GM15510 (cell line): ENCODE results near the gene KCTD18.

Experiments used
- POLR2A ChIP-seq: IDR thresholded peaks from 3 replicates; pipeline ENCODE4 v1.6.1; 2011; ENCODE audit warnings: borderline replicate concordance; ENCODE audit not compliant: insufficient read length; ENCODE audit errors: extremely low read depth

Gene KCTD18

DNA sequence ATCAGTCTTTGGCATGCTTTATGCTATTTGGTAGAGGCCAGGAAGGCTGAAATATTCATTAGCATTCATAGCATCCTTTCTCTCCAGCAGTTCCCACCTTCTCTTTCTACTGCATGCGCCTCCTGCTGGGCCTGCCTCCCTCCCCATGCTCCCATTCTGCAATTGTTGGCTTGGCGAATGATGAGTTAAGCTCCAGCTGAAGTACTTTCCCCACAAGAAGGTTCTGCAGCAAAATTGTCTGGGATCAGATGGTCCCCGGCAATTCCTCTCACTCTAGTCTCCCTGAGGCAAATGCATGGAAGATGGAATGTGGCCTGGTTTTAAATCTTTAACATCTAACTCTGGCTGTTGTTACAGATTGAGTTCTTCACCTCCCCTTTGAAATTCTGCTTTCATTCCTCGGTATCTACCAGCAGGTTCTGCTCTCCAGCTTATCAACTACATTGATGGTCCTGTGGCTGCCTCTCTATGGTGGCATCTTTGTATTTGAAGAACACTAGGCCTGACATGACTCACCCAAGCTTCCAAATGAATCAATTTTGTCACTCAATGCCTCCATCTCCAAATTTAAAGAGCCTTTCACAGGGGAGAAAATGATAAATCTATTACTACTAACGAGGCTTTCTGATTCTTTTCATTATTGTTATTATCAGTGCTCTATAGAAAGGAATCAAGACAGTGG is 55.9 kb downstream of the KCTD18 start:
- no peak for TF ChIP-seq POLR2A

DNA sequence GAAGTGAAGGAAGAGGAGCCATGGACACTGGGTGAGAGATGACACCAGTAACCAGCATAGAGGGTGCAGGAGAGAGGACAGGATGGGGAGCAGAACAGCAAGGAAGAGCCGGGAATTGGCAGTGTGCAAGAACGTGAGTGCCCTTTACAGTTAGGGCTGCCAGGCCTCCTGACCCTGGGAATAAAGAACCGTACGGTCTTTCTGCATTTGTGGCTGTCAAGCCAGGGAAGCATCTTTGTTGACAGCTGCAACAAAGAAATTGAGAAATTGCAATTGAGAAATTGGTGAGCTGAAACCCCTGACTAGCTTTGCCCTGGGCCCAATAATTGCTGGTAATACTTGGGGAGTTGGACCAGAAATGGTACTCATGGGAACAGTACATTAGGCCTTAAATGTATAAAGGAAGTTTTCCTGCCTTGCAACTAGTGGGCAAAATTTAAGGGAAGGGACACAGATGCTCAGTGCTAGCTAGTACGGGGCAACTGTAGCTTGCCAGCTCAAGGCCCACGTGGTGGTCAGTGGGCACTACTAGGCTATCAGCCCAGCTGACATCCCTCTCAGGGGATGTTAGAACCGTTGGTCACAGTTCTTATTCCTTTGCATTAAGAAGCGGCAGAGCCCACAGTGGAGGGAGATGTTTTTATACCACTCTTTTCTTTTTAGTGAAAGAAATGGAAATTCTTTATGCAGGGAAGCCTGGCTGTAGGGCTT is 56.6 kb downstream of the KCTD18 start:
- no peak for TF ChIP-seq POLR2A

DNA sequence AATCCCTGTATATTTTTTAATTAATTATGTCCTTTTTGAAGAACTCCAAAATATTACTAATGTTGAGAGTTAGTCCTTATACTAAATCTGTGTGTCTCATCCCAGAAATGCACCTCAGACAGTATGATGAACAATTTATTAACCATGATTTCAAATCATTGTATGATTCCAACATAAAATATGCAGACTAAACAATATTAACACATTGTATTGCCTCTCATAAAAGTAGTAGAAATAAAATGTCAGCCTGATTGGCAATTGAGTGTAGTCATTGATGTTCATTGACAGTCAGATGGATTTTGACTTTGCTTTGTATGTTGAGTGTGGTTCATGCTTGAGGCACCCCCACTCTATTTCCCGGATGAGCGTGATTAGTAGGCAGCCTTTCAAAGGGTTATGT is 57.5 kb downstream of the KCTD18 start:
- no peak for TF ChIP-seq POLR2A

DNA sequence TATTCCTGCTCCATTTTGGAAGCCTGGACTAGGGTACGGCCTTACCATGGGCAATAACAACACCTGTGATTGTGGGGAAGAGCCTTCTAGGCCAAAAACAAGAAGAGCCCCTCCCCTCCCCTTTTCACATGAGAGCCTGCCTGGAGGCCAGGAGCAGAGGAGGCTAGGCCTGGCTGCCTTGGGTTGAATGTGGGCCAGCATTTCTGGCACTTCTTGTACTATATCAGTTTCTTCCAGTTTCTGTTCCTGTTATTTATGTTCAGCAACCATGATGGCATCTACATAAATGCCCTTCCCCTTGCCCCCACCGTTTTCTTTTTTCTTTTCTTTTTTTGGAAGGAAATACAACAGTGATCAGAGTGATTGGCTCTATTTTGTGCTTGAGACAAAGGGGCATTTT is 58.4 kb downstream of the KCTD18 start:
- TF ChIP-seq POLR2A = no peak

DNA sequence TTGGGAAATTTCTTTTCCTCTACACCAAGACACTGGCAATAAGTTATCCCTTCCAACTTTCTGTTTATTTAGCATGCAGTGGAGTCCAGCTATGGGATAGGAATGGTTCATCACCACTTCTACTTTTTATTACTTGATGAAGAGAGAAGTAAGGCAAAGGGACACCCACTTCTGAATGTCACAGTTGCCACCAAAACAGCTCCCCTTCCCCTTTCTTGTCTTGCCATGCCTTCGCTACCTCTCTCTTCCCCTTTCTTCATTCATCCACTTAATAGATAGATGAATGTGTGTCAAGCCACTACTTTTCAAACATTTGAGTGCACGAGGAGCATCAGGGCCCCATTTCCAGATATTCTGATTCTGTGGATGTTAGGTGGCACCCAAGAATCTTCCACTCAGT is 59.6 kb downstream of the KCTD18 start:
- no peak for TF ChIP-seq POLR2A

DNA sequence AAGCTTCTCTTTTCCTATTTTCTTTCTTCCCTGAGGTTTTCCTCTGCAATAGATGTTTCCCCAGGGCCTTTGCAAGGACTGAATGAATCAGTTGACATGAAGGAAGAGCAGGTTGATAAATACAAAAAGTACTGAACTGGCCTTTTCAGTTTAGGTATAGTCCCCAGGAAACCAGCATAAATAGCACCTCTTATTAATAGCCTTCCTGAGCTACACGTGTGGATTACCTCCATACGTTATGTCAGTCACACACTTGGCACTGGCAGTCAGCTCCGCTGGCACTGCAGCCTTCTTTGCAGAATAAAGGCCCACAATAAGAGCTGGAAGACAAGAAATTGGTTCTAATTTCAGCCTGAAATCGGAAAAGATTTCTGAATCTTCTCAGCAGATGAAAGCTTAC is 60.7 kb downstream of the KCTD18 start:
- no peak for TF ChIP-seq POLR2A

DNA sequence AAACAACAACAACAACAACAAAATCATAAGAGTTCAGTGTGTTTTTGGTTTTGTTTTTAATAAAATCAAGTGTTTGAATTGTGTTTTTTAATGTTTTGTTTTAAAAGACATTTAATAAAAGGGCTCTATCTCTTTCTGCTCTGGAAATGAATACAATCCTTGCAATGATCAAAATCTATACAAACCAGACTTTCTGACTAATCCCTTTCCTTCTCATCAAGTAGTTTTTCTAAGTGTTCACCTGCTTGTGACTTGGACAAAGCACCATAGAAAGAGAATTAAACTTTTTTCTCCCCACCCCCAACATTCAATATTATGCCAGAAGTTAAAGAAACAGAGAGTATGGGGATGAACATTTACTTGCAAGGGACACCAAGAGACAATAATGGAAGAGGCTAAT is 61.4 kb downstream of the KCTD18 start:
- TF ChIP-seq POLR2A = no peak

DNA sequence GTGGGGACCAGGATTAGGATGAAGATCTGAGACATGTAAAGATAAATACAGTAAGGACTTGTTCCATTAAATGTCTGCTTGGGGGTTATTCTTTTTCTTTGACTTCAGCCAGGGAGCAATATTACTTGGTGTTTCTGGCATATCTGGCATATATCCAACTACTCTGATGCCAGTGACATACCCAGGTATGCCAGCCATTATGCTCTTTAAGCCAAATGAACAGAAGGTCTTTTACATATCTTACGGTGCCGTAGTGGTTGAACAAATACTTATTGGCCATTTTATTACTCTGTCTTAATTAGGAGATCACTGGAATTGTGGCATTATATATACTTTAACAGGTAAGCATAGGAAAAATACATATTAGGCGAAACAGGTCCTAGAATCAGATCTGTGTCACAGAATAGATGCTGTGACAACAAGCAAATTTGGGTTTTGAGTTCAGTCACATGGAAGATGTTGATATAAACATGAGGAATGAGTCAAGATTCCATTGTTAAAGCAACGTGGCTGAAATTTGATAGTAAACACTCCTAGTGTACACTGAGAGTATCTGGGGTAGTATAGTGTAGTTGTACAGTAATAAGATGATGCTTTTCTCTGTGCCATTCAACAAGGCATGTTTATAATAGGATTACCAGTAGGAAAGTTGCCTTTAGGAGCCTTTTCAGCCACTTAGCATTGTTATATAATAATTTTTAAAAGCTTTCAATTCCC is 62.6 kb downstream of the KCTD18 start:
- no peak for TF ChIP-seq POLR2A

DNA sequence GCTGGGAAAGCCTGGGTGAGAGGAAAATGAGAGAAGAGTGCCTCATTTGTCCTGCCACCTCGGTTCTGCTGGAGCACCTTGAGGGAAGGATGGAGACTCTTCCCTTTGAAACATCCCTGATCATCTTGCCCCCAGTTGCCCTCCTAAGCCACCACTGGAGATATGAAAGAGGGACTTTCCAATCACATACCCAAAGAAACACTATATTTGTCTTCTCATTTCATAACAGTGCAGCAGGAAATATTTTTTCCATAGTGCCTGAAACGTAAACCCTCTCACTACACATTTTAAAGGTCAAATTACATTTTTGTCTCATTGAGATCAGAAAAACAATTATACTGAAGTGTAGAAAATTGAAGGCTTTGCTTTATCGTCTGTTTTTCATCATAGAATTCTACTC is 63.3 kb downstream of the KCTD18 start:
- no peak for TF ChIP-seq POLR2A

DNA sequence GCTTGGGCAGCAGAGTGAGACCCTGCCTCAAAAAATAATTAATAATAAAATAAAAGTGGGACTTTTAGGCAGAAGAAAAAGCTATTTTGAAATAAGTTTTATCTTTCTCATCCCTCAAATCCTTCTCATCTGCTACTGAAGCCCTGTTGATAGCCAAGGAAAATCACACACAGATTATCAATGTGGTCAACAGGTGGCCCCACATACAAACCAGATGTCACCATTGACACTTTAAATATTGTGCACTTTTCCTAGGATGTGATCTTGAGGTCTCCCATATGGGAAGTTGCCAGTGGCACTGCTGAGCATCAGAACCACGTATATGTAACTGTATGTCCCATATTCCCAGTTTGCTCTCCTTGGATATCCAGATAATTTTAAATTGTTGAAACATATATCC is 64.6 kb downstream of the KCTD18 start:
- TF ChIP-seq POLR2A = no peak

DNA sequence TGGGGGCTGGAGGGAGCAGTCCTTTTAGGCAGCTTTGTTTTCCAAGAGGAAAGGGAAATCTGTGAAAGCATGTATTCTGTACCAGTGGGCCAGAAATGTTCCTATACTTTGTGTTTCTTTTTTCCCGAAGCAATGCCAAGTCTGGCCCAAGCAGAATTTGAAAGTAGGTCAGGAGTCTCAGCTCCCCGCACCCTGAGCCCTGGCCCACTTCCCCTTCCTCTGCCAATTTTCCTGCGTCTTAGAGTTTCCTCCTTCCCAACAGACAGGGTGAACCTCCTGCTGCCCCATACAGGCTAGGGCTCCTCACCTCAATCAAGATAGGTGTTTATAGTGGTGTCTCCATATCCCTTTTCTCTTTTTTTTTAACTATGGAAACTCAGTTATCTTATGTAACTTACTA is 65.3 kb downstream of the KCTD18 start:
- no peak for TF ChIP-seq POLR2A

DNA sequence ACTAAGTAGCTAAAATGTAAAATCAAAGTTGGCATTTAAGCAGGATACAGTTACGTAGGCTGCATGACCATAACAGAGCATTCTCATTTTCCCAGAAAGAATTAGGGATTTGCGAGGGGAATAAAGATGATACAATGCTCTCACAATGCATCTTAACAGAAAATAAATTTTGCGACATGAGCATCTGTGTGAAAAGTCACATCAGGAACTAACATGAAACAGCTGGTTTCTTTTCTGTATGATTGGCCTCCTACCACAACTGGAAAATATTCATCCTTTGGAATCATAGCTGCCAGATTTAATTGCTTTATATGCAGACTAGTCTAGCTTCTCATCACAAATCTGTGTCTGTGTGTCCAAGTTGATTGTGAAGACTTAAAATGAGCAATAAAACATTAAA is 66.0 kb downstream of the KCTD18 start:
- TF ChIP-seq POLR2A = no peak

DNA sequence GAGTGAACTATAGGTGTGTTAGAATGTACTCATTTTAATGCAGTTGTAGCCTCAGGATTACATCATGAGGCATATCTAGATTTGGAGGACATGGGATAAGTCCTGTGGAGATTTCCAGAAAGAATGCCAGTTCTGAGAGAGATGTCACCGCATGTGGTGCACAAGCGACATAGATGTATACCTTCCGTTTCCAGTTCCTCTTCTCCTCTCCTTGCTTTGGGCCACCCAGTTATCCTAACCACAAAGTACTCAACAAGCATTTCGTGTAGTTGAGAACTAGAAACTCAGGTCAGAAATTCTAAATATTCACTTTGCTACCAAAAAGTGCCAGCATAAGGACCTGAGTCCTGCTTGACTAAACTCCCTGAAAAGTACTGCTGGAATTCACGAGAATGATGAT is 66.5 kb downstream of the KCTD18 start:
- TF ChIP-seq POLR2A = no peak

DNA sequence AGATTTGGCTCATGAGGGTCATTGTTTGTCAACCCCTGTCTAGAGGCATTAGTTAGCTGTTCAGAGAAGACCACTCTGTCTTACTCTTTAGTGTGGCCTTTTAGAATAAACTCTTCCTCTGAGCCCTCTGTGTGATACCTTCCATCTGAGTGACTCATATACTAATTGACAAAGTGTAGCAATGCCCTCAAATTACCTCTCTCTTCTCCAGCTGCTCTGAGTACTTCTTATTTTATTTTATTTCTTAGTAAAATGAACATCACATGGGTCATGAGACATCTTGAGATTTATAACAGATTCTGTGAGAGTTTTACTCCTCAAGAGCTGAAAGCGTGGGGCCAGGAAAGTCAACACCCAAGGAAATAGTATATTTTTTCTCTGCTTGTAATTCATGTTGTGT is 67.4 kb downstream of the KCTD18 start:
- TF ChIP-seq POLR2A = no peak

DNA sequence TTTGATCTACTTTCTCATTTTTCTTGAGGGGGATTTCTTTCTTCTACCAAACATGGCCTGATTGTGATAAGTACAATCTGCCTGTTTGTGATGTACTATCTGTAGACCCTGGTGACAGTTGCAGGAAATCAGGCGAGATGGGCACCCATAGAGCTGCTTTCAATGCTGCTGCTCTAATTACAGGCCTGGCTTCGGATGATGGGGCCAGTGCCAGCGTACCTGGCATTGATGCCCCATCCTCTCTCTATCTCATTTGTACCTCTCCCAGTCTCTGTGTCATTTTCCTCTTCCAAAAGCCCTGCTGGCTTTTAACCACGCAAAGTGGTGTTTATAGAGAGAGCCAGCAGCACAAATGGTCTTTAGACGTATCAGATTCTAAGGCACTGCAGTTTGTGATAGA is 69.9 kb downstream of the KCTD18 start:
- TF ChIP-seq POLR2A = no peak
